HFFc6 (cell line): ENCODE measurements around the gene CD47. TPM values are rescaled to one million over a fixed set of nuclear protein-coding genes. Genes with fewer than 3 reads are reported as not detected.

Experiments
- DNase-seq: peaks from one replicate; pipeline ENCODE4 v3.0.0-alpha.2; 2018
- H3K27ac Mint-ChIP-seq: 2 replicates; pipeline ENCODE4 v1.8.0; 2020; ENCODE audit warnings: mild to moderate bottlenecking, mixed read lengths
- H3K27me3 Mint-ChIP-seq: 2 replicates; pipeline ENCODE4 v1.8.0; 2021; ENCODE audit warnings: mild to moderate bottlenecking, moderate library complexity, mixed read lengths; ENCODE audit not compliant: insufficient read depth
- H3K36me3 Mint-ChIP-seq: 2 replicates; pipeline ENCODE4 v1.8.0; 2021; ENCODE audit warnings: low read depth, mixed read lengths
- H3K4me1 Mint-ChIP-seq: 2 replicates; pipeline ENCODE4 v1.8.0; 2020; ENCODE audit warnings: low read depth, mixed read lengths
- H3K4me3 Mint-ChIP-seq: 2 replicates; pipeline ENCODE4 v1.8.0; 2020; ENCODE audit warnings: mild to moderate bottlenecking, moderate library complexity, mixed read lengths
- H3K9me3 Mint-ChIP-seq: 2 replicates; pipeline ENCODE4 v1.8.0; 2020; ENCODE audit warnings: mild to moderate bottlenecking, mixed read lengths
- total RNA-seq, 6 experiments: library from RNA; stranded (reverse); fragmentation: NEBNext Ultra II Directional; extraction: Animal tissue kit (Norgen Biotek cat#: 25700); gene quantifications; 2 replicates in 1 of 6; 3 replicates in 5 of 6; pipeline ENCODE4 v1.2.3, GENCODE V29; 2021
- TF ChIP-seq, protein P1 (sequence below): fragments of 200-600 bp; sonication (generic); IDR thresholded peaks from 2 replicates; pipeline ENCODE4 v1.5.0; 2021; ENCODE audit warnings: antibody characterized with exemption, mild to moderate bottlenecking

The CD47 gene
- total RNA-seq, 6 experiments from 2014 or later: 68.3 to 89.5 (median 77.1) TPM

DNA sequence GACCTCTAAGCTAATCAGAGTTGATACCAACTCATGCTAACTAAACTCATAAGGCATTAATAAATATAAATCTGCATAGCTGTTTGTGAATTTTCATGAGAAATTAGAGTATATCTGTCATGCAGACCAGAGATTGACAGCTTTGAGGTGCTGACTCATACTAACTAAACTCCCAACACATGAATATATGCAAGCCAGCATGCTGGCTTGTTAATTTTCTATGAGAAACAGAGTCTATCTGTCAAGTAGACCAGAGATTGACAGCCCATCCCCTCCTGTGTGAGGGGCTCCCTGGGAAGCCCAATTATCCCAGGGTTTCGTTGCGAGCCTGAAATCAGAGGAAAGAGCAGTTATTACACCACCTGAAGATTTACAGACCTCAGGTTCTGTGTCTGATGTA is 69.3 kb downstream of the CD47 start:
- Mint-ChIP-seq H3K27me3 (peaks cover 26% of the 10 kb centered on the region), H3K9me3 (no peaks in the 10 kb centered on the region), H3K36me3 (no peaks in the 10 kb centered on the region), H3K4me3 (no peak overlapping the region), H3K27ac (no peak overlapping the region), H3K4me1 (peaks cover 8% of the 10 kb centered on the region)
- no peak for DNase-seq
- TF ChIP-seq, protein P1, sequence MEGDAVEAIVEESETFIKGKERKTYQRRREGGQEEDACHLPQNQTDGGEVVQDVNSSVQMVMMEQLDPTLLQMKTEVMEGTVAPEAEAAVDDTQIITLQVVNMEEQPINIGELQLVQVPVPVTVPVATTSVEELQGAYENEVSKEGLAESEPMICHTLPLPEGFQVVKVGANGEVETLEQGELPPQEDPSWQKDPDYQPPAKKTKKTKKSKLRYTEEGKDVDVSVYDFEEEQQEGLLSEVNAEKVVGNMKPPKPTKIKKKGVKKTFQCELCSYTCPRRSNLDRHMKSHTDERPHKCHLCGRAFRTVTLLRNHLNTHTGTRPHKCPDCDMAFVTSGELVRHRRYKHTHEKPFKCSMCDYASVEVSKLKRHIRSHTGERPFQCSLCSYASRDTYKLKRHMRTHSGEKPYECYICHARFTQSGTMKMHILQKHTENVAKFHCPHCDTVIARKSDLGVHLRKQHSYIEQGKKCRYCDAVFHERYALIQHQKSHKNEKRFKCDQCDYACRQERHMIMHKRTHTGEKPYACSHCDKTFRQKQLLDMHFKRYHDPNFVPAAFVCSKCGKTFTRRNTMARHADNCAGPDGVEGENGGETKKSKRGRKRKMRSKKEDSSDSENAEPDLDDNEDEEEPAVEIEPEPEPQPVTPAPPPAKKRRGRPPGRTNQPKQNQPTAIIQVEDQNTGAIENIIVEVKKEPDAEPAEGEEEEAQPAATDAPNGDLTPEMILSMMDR: no peak

DNA sequence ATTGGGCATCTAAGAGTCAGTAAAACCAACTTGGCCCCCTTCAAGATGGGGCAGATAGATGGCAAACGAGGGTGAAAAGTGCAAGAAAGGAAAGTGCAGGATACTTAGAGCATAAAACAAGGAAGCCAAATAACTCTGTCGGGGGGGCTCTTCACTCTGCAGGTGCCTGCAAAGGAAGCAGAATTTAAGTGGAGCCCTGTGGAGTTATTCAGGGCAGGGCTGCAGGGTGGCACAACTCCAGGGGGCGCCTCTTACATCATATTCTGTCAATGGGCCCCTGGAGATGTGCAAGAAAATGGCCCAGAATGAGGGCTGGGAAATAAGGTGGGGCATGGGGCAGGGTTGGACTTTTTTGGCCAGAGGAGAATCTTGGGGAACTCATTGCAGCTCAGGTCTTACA is 69.7 kb downstream of the CD47 start:
- peaks cover 26% of the 10 kb centered on the region for H3K27me3 Mint-ChIP-seq
- no peak for DNase-seq
- TF ChIP-seq, protein P1: no peak
- H3K36me3 Mint-ChIP-seq: no peaks in the 10 kb centered on the region
- no peaks in the 10 kb centered on the region for H3K9me3 Mint-ChIP-seq
- H3K4me3 Mint-ChIP-seq: no peak overlapping the region
- peaks cover 8% of the 10 kb centered on the region for H3K4me1 Mint-ChIP-seq
- no peak overlapping the region for H3K27ac Mint-ChIP-seq

DNA sequence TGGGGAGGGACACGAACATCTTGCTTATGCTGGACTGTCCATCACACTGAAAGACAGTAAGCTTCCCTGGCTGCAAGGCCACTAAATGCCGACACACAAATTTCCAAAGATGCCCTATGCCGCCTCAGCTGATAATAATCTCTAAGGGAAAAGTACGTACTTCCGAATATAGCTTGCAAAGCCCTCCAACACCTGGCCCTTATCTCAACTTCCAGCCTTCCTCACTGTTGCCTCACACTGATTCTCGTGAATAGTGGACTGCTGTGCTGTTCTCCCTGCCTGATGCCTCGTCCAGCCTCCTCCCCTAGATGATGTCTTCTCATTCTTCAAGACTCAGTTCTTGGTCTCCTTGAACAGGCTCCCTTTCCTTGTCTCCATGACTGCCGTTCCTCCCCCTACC is 72.3 kb downstream of the CD47 start:
- Mint-ChIP-seq H3K36me3 (no peaks in the 10 kb centered on the region), H3K27ac (no peak overlapping the region), H3K27me3 (peaks cover 28% of the 10 kb centered on the region), H3K9me3 (no peaks in the 10 kb centered on the region), H3K4me1 (no peaks in the 10 kb centered on the region), H3K4me3 (no peak overlapping the region)
- TF ChIP-seq, protein P1: no peak
- DNase-seq: no peak

DNA sequence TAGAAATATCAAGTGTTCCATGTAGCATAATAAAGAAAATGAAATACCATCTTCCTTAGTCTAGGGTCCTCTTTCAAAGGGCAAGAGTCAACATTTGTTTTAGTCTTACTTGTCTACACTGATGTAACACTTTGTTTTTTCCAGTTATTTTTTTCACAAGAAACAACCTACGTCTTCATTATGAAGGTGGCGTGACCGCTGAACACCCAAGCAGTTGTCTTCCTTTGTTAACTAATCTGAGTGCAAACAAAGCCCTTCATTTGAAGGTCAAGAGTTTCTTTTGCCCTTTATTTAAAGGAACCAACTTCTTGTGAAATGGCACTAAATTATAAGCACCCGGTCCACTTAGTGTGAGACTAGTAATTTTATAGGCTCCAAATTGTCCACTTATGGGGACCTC is 73.2 kb downstream of the CD47 start:
- Mint-ChIP-seq H3K27me3 (peaks cover 28% of the 10 kb centered on the region), H3K27ac (no peak overlapping the region), H3K9me3 (no peaks in the 10 kb centered on the region), H3K4me1 (no peaks in the 10 kb centered on the region), H3K36me3 (no peaks in the 10 kb centered on the region), H3K4me3 (no peak overlapping the region)
- TF ChIP-seq, protein P1: no peak
- DNase-seq: no peak

DNA sequence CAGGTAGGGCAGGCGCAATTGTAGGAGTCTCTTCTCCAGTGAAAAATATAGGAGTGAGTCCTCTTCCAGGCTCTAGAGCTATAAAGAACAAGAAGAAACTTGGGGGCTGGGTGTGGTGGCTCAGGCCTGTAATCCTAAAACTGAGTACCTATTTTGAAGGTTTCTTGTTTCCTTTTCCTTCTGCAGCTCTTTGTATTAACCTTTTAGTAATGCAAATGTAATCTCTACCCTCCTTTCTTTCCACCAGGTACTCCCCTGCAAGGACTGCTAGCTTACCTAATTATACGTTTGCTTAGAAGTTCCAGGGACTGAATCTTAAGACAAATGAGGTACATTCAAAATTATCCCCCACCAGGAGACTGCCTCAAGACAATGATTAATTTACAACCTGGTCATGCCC is 75.9 kb downstream of the CD47 start:
- Mint-ChIP-seq H3K27ac (no peak overlapping the region), H3K36me3 (no peaks in the 10 kb centered on the region), H3K4me1 (no peaks in the 10 kb centered on the region), H3K4me3 (no peak overlapping the region), H3K9me3 (no peaks in the 10 kb centered on the region), H3K27me3 (peaks cover 17% of the 10 kb centered on the region)
- no peak for DNase-seq
- TF ChIP-seq, protein P1: no peak
